NCI-H82 treated with DMSO at 0.1 percent for 48 hours (cell line): Measurements from ENCODE around the gene ANP32B.
"Not testable (repeated sequence)": the region's sequence is repeated elsewhere in the genome, so short reads cannot be mapped to it uniquely, and the experiment has no call there.

ENCODE experiments used
- DNase-seq: peaks from one replicate; lab custom pipeline; 2025; ENCODE audit not compliant: unreplicated experiment; lab: John Stamatoyannopoulos, UW

ANP32B gene

GRCh38 chr9:97982683-97983588, at the start of gene ANP32B:
Gene ANP32B (plus strand): TSS chr9:97983341. CDS start chr9:97983556, 215 bp downstream.
- peak; percentile 57 for DNase-seq

GRCh38 chr9:97934321-97935115, 48.6 kb upstream of the ANP32B start:
- DNase-seq: no peak

GRCh38 chr9:97935276-97935675, 47.9 kb upstream of the ANP32B start:
- no peak for DNase-seq

GRCh38 chr9:97936998-97937397, 46.1 kb upstream of the ANP32B start:
- no peak for DNase-seq

- no peak for DNase-seq
Measured at GRCh38 chr9:97938081-97938644, 45.0 kb upstream of the ANP32B start, which contains the start of gene HEMGN. Gene HEMGN (minus strand): TSS chr9:97938172. CDS start chr9:97938136, 36 bp downstream.

- no peak for DNase-seq
Measured at GRCh38 chr9:97940233-97940632, 42.9 kb upstream of the ANP32B start.

GRCh38 chr9:97940741-97941140, 42.4 kb upstream of the ANP32B start:
- DNase-seq: no peak

GRCh38 chr9:97941323-97941722, 41.8 kb upstream of the ANP32B start:
- DNase-seq: no peak

- no peak for DNase-seq
Measured at GRCh38 chr9:97943308-97943855, 39.8 kb upstream of the ANP32B start.

GRCh38 chr9:97944612-97945011, 38.5 kb upstream of the ANP32B start:
- DNase-seq: no peak

GRCh38 chr9:97945470-97945869, 37.7 kb upstream of the ANP32B start:
- not testable (repeated sequence) for DNase-seq

GRCh38 chr9:97947094-97947493, 36.0 kb upstream of the ANP32B start:
- not testable (repeated sequence) for DNase-seq

GRCh38 chr9:97950873-97951272, 32.3 kb upstream of the ANP32B start:
- not testable (repeated sequence) for DNase-seq

- DNase-seq: peak; percentile 10
Measured at GRCh38 chr9:97954550-97954989, 28.6 kb upstream of the ANP32B start.

- DNase-seq: no peak
Measured at GRCh38 chr9:97956331-97956730, 26.8 kb upstream of the ANP32B start.

- no peak for DNase-seq
Measured at GRCh38 chr9:97958812-97959511, 24.2 kb upstream of the ANP32B start.

GRCh38 chr9:97959585-97959984, 23.6 kb upstream of the ANP32B start:
- DNase-seq: no peak

GRCh38 chr9:97960678-97961328, 22.3 kb upstream of the ANP32B start:
- DNase-seq: not testable (repeated sequence)

- no peak for DNase-seq
Measured at GRCh38 chr9:97961361-97961760, 21.8 kb upstream of the ANP32B start.

- DNase-seq: no peak
Measured at GRCh38 chr9:97962136-97962535, 21.0 kb upstream of the ANP32B start.
